Adrenal gland (tissue), 12 donors: Measurements from ENCODE around the gene SERPINB6. TPM values are rescaled to one million over a fixed set of nuclear protein-coding genes. Genes with fewer than 3 reads are reported as not detected.

Experiments used
- DNase-seq, 7 donors: peaks; one replicate each; pipeline ENCODE4 v3.0.0-alpha.2; 2019 to 2020
- H3K27ac ChIP-seq, 5 donors: fragments of 200-600 bp; sonication (generic) in 4 of 5; 1 replicate in 3 of 5; 2 replicates in 2 of 5; pipeline versions ENCODE4 v1.5.1 to v1.8.0; 2016 to 2020; ENCODE audit warnings: mild to moderate bottlenecking in 1 of 5
- H3K27me3 ChIP-seq: fragments of 200-600 bp; 2 replicates; pipeline ENCODE4 v1.8.0; 2021
- H3K36me3 ChIP-seq, 2 donors: fragments of 200-600 bp; replicated peaks in 1 of 2; 1 replicate in 1 of 2; 2 replicates in 1 of 2; pipeline versions ENCODE4 v1.5.1 to v1.8.0; 2018 to 2022
- H3K4me1 ChIP-seq, 2 donors: fragments of 200-600 bp; replicated peaks in 1 of 2; 1 replicate in 1 of 2; 2 replicates in 1 of 2; pipeline versions ENCODE4 v1.5.1 to v1.8.0; 2018 to 2021
- H3K4me3 ChIP-seq, 4 donors: fragments of 200-600 bp; sonication (generic) in 3 of 4; one replicate each; pipeline ENCODE4 v1.5.1; 2016 to 2018
- H3K9me3 ChIP-seq, 3 donors: fragments of 200-600 bp; sonication (generic) in 1 of 3; replicated peaks in 1 of 3; 1 replicate in 2 of 3; 2 replicates in 1 of 3; pipeline versions ENCODE4 v1.5.1 to v1.8.0; 2016 to 2021
- POLR2A ChIP-seq, 2 donors: fragments of 450-650 bp; IDR thresholded peaks; one replicate each; pipeline ENCODE4 v1.6.1; 2017; ENCODE audit warnings: antibody characterized with exemption in 2 of 2, mild to moderate bottlenecking in 2 of 2, moderate library complexity in 1 of 2
- WGBS, 4 donors: extraction: QIAGEN DNeasy Blood & Tissue Kit in 2 of 4; methylation state at CpG; one replicate each; pipeline versions ENCODE4 v1.1.5 to v1.1.7; 2013 to 2017; 5-methylcytosine and 5-hydroxymethylcytosine counted together
- intact Hi-C, 2 donors: fragments of 100-400 bp; cut with DNase I; formaldehyde crosslinking; loops; one replicate each; pipeline versions ENCODE4 v1.14.1 to v1.15.0; 2022 to 2023
- polyA plus RNA-seq, 3 donors: library from polyadenylated mRNA; stranded (reverse); fragments of 200-250 nt in 2 of 3; fragments of 350-450 nt in 1 of 3; fragmentation: Illumina TruSeq in 1 of 3; extraction: RNeasy Lipid Tissue Mini Kit (QIAGEN cat#74804) in 1 of 3; gene quantifications; one replicate each; pipeline ENCODE4 v1.2.3, GENCODE V29; 2013 to 2014
- total RNA-seq, 9 donors: library from RNA; depleted of rRNA in 4 of 9; stranded (reverse); fragments of >200 nt in 4 of 9; fragments of 120-200 nt in 1 of 9; fragmentation: NEBNext Ultra II Directional in 1 of 9; extraction: Animal tissue kit (Norgen Biotek cat#: 25700) in 1 of 9; gene quantifications; one replicate each; pipeline versions ENCODE4 v1.1.0 to v1.2.4, GENCODE V29; 2013 to 2023
- TF ChIP-seq, protein P1 (sequence below), 6 experiments: fragments of 450-650 bp in 4 of 6; fragments of 200-600 bp in 2 of 6; sonication (generic) in 1 of 6; IDR thresholded peaks; 1 replicate in 5 of 6; 2 replicates in 1 of 6; pipeline versions ENCODE4 v1.5.1 to v1.8.0; 2016 to 2021; ENCODE audit warnings: antibody characterized with exemption in 6 of 6, mild to moderate bottlenecking in 2 of 6, moderate library complexity in 1 of 6
- donor health status: healthy with polysubstance abuse.
- donor health status: Bipolar disorder and iron deficiency.
- donor health status: DM: yes; HTN: yes; CAD: no.
- donor health status: DM: no; HTN: no; CAD: no.
- donor health status: DM: no; HTN: no; CAD: no.
- donor health status: DM: yes; HTN: yes; CAD: no.

SERPINB6 gene
- total and polyA plus RNA-seq, 12 donors = 132 to 332 (median 209) TPM

DNA sequence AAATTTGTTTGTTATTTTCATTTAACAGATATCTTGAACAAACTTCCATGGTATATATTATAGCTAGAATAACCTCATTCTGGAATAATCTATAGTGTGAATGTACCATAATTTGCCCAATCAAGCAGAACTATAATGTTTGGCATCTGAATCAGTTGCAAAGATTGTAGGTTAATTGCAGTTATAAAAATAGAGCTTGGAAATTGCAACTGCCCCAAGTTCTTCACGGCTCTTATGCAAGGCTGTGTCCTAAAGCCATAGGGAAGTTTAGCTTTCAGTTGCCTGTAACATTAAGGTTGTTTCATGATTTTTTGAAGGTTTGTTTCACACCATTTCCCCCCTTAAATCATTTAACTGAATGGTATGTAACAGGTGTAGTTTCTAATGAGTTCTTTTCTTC lies 47.7 kb upstream of the SERPINB6 start:
- Histone ChIP-seq H3K27ac (peak overlapping the region in 2 of 5 donors; percentile 6 to 72), H3K27me3 (no peaks in the 10 kb centered on the region), H3K4me1 (peaks cover 24 to 44% of the 10 kb centered on the region in 2 donors), H3K4me3 (no peak overlapping the region), H3K9me3 (no peaks in the 10 kb centered on the region), H3K36me3 (peaks cover 0 to 50% of the 10 kb centered on the region in 2 donors)
- 44 to 77% (median 65%) methylated on average over 1 of the region's 1 CpG for WGBS, 4 donors
- intact Hi-C loops = no loop called here
- no peak for DNase-seq
- TF ChIP-seq, protein P1, sequence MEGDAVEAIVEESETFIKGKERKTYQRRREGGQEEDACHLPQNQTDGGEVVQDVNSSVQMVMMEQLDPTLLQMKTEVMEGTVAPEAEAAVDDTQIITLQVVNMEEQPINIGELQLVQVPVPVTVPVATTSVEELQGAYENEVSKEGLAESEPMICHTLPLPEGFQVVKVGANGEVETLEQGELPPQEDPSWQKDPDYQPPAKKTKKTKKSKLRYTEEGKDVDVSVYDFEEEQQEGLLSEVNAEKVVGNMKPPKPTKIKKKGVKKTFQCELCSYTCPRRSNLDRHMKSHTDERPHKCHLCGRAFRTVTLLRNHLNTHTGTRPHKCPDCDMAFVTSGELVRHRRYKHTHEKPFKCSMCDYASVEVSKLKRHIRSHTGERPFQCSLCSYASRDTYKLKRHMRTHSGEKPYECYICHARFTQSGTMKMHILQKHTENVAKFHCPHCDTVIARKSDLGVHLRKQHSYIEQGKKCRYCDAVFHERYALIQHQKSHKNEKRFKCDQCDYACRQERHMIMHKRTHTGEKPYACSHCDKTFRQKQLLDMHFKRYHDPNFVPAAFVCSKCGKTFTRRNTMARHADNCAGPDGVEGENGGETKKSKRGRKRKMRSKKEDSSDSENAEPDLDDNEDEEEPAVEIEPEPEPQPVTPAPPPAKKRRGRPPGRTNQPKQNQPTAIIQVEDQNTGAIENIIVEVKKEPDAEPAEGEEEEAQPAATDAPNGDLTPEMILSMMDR (IDR thresholded peaks at IDR 0.05) = no peak
- TF ChIP-seq POLR2A (IDR thresholded peaks at IDR 0.05) = no peak

GRCh38 chr6:3017304-3017703 lies 45.9 kb upstream of the SERPINB6 start:
- peaks cover 11 to 35% of the 10 kb centered on the region in 2 donors for H3K4me1 ChIP-seq
- peaks cover 0 to under 1% (median 0%) of the 10 kb centered on the region in 3 donors for H3K9me3 ChIP-seq
- H3K36me3 ChIP-seq = peaks cover 0 to 54% of the 10 kb centered on the region in 2 donors
- no peak overlapping the region for H3K4me3 ChIP-seq
- TF ChIP-seq, protein P1 (IDR thresholded peaks at IDR 0.05) = no peak
- TF ChIP-seq POLR2A (IDR thresholded peaks at IDR 0.05) = no peak
- DNase-seq = no peak
- H3K27ac ChIP-seq = peak overlapping the region in 1 of 5 donors; percentile 72
- intact Hi-C loops = no loop called here
- 88 to 92% (median 90%) methylated on average over 5 to 9 of the region's 9 CpGs for WGBS, 4 donors
- no peaks in the 10 kb centered on the region for H3K27me3 ChIP-seq

- H3K27ac ChIP-seq = peak overlapping the region in 1 of 5 donors; percentile 72
- TF ChIP-seq, protein P1 (IDR thresholded peaks at IDR 0.05) = no peak
- TF ChIP-seq POLR2A (IDR thresholded peaks at IDR 0.05) = no peak
- H3K27me3 ChIP-seq = no peaks in the 10 kb centered on the region
- WGBS, 4 donors = 96 to 97% (median 96%) methylated on average over 17 of the region's 17 CpGs
- peaks cover 0 to 61% of the 10 kb centered on the region in 2 donors for H3K36me3 ChIP-seq
- intact Hi-C loops = no loop called here
- H3K4me1 ChIP-seq = peaks cover 9 to 31% of the 10 kb centered on the region in 2 donors
- DNase-seq = no peak
- H3K9me3 ChIP-seq = peaks cover 0 to 5% (median 0%) of the 10 kb centered on the region in 3 donors
- H3K4me3 ChIP-seq = no peak overlapping the region
These were observed 45.3 kb upstream of the SERPINB6 start for GRCh38 chr6:3016473-3017280.

GRCh38 chr6:3015144-3015543 lies 43.8 kb upstream of the SERPINB6 start:
- H3K27me3 ChIP-seq = no peaks in the 10 kb centered on the region
- H3K9me3 ChIP-seq = peaks cover 0 to 13% (median 0%) of the 10 kb centered on the region in 3 donors
- intact Hi-C loops = no loop called here
- WGBS, 4 donors = 81 to 98% (median 94%) methylated on average over 7 to 10 of the region's 10 CpGs
- peaks cover 0 to 72% of the 10 kb centered on the region in 2 donors for H3K36me3 ChIP-seq
- no peak overlapping the region for H3K27ac ChIP-seq
- H3K4me1 ChIP-seq = peaks cover 10 to 28% of the 10 kb centered on the region in 2 donors
- no peak overlapping the region for H3K4me3 ChIP-seq
- no peak for DNase-seq
- TF ChIP-seq, protein P1 (IDR thresholded peaks at IDR 0.05) = no peak
- no peak for TF ChIP-seq POLR2A (IDR thresholded peaks at IDR 0.05)
